Astrocyte (in vitro differentiated cells and primary cell): ENCODE results near the gene ITGAE. TPM values are rescaled to one million over a fixed set of nuclear protein-coding genes. Genes with fewer than 3 reads are reported as not detected.
A peak's percentile ranks its signal among the peaks of the same experiment; 100 is the strongest.

Source experiments
- DNase-seq: peaks from one replicate; pipeline ENCODE4 v3.0.0-alpha.2; 2010; ENCODE audit warnings: low read depth
- FAIRE-seq: peaks from 2 replicates; lab custom pipeline; 2011; peaks lifted over from hg19 to GRCh38; lab: Jason Lieb, UNC
- H2AFZ ChIP-seq: 2 replicates; pipeline ENCODE4 v1.6.0; 2012; ENCODE audit warnings: low read depth, low read length, inconsistent platforms
- H3K27ac ChIP-seq: 2 replicates; pipeline ENCODE4 v1.5.1; 2011; ENCODE audit warnings: low read depth, low read length, inconsistent platforms
- H3K27me3 ChIP-seq: 2 replicates; pipeline ENCODE4 v1.6.0; 2011; ENCODE audit warnings: low read length, inconsistent platforms; ENCODE audit not compliant: insufficient read depth
- H3K36me3 ChIP-seq: 2 replicates; pipeline ENCODE4 v1.5.1; 2011; ENCODE audit warnings: low read length, inconsistent platforms; ENCODE audit not compliant: insufficient read depth
- H3K4me1 ChIP-seq: 2 replicates; pipeline ENCODE4 v1.5.1; 2011; ENCODE audit warnings: low read length, inconsistent platforms; ENCODE audit not compliant: insufficient read depth
- H3K4me2 ChIP-seq: 2 replicates; pipeline ENCODE4 v1.6.0; 2012; ENCODE audit warnings: low read length, inconsistent platforms
- H3K4me3 ChIP-seq: 2 replicates; pipeline ENCODE4 v1.5.1; 2011; ENCODE audit warnings: low read depth, mild to moderate bottlenecking, low read length, inconsistent platforms; ENCODE audit not compliant: insufficient read depth
- H3K79me2 ChIP-seq: 2 replicates; pipeline ENCODE4 v1.6.0; 2012; ENCODE audit warnings: mild to moderate bottlenecking, low read length, inconsistent platforms; ENCODE audit not compliant: insufficient read depth
- H3K9ac ChIP-seq: 2 replicates; pipeline ENCODE4 v1.6.0; 2012; ENCODE audit warnings: mild to moderate bottlenecking, low read length, inconsistent platforms
- H3K9me3 ChIP-seq: 2 replicates; pipeline ENCODE4 v1.5.1; 2012; ENCODE audit warnings: low read depth, mild to moderate bottlenecking, low read length, inconsistent platforms; ENCODE audit not compliant: insufficient read depth
- H4K20me1 ChIP-seq: 2 replicates; pipeline ENCODE4 v1.6.0; 2012; ENCODE audit warnings: low read length, inconsistent platforms; ENCODE audit not compliant: insufficient read depth
- H3K27ac Mint-ChIP-seq: one replicate; pipeline ENCODE4 v1.8.0; 2021; ENCODE audit warnings: mild to moderate bottlenecking, mixed read lengths; ENCODE audit not compliant: unreplicated experiment
- H3K27me3 Mint-ChIP-seq: one replicate; pipeline ENCODE4 v1.8.0; 2021; ENCODE audit warnings: low read depth, mixed read lengths; ENCODE audit not compliant: unreplicated experiment
- H3K36me3 Mint-ChIP-seq: one replicate; pipeline ENCODE4 v1.8.0; 2021; ENCODE audit warnings: low read depth, mixed read lengths; ENCODE audit not compliant: unreplicated experiment
- H3K4me1 Mint-ChIP-seq: one replicate; pipeline ENCODE4 v1.8.0; 2021; ENCODE audit warnings: low read depth, mixed read lengths; ENCODE audit not compliant: unreplicated experiment
- H3K4me3 Mint-ChIP-seq: one replicate; pipeline ENCODE4 v1.8.0; 2021; ENCODE audit warnings: mild to moderate bottlenecking, moderate library complexity, mixed read lengths; ENCODE audit not compliant: unreplicated experiment
- H3K9me3 Mint-ChIP-seq: one replicate; pipeline ENCODE4 v1.8.0; 2021; ENCODE audit warnings: mild to moderate bottlenecking, mixed read lengths; ENCODE audit not compliant: unreplicated experiment
- CTCF ChIP-seq: IDR thresholded peaks from 2 replicates; pipeline ENCODE4 v1.5.1; 2011; ENCODE audit warnings: low read depth, mild to moderate bottlenecking, inconsistent platforms, low read length, moderate library complexity; ENCODE audit not compliant: insufficient read depth
- EZH2 ChIP-seq: IDR thresholded peaks from 2 replicates; pipeline ENCODE4 v1.6.1; 2012; ENCODE audit warnings: mild to moderate bottlenecking, low read length, inconsistent platforms; ENCODE audit not compliant: insufficient read depth
- total RNA-seq: library from RNA; stranded (reverse); gene quantifications from 2 replicates; pipeline ENCODE4 v1.2.1, GENCODE V29; 2021

ITGAE gene
- total RNA-seq, 1 donor from 2014 or later: 30.9 TPM

DNA sequence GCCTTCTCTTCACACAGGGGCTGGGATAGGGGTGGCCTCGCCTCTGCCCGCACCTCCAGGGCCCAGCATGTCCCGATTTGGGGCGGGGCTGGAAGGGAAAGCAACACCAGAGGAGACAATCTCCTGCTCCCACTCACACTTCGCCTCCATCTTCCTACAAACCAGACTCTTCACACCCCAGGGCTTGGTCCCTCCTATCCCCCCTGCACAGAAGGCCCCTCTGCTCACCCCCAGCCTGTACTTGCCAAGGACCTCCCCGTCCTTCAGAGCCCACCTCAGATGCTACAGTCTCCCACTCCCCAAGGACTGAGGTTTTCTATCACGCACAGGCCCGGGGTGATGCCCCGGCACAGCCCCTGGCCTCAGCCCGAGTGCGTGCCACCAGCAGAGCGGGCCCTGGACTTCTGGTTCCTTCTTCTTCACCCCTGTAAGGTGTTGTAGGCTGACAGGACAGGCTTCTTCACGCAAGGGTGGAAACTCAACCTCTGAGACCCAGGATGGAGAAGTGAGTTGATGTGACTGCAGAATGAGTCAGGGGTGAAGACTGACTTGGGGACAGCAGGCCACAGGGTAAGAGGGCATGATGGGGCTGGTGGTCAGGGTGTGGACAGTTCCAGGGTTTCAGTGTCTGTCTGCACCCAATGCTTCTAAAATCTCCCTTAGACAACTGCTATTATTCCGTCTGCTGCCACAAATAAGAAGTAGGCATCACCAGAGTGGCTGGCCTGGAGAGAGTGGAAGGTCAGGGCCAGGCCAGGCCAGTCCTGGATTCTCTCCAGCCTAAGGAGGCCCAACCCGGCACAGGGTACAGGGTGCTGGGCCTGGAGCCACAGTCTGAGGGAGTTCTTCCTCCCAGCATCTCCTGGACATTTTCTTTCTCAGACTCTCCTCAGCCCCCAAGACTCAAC, 2.5 kb downstream of the ITGAE start:
- no peak for FAIRE-seq
- H3K36me3 Mint-ChIP-seq: peaks cover 3% of the 10 kb centered on the region
- Histone ChIP-seq H3K9me3 (no peaks in the 10 kb centered on the region), H3K4me1 (peaks cover 70% of the 10 kb centered on the region), H2AFZ (no peak overlapping the region), H3K79me2 (no peaks in the 10 kb centered on the region), H3K4me2 (no peak overlapping the region), H3K27ac (no peak overlapping the region), H3K36me3 (no peaks in the 10 kb centered on the region), H4K20me1 (no peaks in the 10 kb centered on the region), H3K27me3 (no peaks in the 10 kb centered on the region), H3K4me3 (no peak overlapping the region), H3K9ac (no peak overlapping the region)
- peak overlapping the region; percentile 66 for H3K27ac Mint-ChIP-seq
- no peak for TF ChIP-seq CTCF
- TF ChIP-seq EZH2: no peak
- H3K27me3 Mint-ChIP-seq: no peaks in the 10 kb centered on the region
- DNase-seq: no peak
- no peaks in the 10 kb centered on the region for H3K9me3 Mint-ChIP-seq
- H3K4me3 Mint-ChIP-seq: peak overlapping the region; percentile 40
- peaks cover 58% of the 10 kb centered on the region for H3K4me1 Mint-ChIP-seq

DNA sequence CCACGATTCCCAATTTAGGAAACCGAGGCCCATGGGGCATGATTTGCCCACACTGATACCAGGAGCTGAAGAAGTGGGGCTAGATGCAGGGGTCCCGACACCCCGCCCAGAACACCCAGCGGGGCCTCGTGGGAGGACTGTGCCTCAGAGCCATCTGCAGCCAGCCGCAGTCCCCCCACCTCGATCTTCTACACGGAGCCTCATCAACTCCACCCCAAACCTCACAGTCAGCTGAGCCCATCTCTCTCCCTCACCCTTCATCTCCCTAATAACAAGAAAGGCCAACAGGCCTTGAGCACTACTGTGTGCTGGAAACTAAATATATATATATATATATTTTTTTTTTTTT, 4.2 kb downstream of the ITGAE start:
- Histone ChIP-seq H3K4me1 (peaks cover 64% of the 10 kb centered on the region), H3K4me2 (no peak overlapping the region), H3K27me3 (no peaks in the 10 kb centered on the region), H3K9ac (peak overlapping the region; percentile 23), H3K4me3 (no peak overlapping the region), H4K20me1 (no peaks in the 10 kb centered on the region), H3K36me3 (no peaks in the 10 kb centered on the region), H2AFZ (peak overlapping the region; percentile 38), H3K9me3 (no peaks in the 10 kb centered on the region), H3K27ac (peak overlapping the region; percentile 24), H3K79me2 (no peaks in the 10 kb centered on the region)
- TF ChIP-seq CTCF (no peak), EZH2 (no peak)
- peaks cover 48% of the 10 kb centered on the region for H3K4me1 Mint-ChIP-seq
- peak overlapping the region; percentile 64 for H3K27ac Mint-ChIP-seq
- no peak for DNase-seq
- no peaks in the 10 kb centered on the region for H3K9me3 Mint-ChIP-seq
- peaks cover 3% of the 10 kb centered on the region for H3K36me3 Mint-ChIP-seq
- no peaks in the 10 kb centered on the region for H3K27me3 Mint-ChIP-seq
- H3K4me3 Mint-ChIP-seq: no peak overlapping the region
- FAIRE-seq: no peak
